Glutamatergic neuron (in vitro differentiated cells): ENCODE data around the gene ATG16L2. TPM values are rescaled to one million over a fixed set of nuclear protein-coding genes. Genes with fewer than 3 reads are reported as not detected.

Experiments used
- DNase-seq: peaks from one replicate; pipeline ENCODE4 v3.0.0; 2022
- H3K27ac Mint-ChIP-seq: one replicate; pipeline ENCODE4 v1.8.0; 2020; ENCODE audit warnings: mild to moderate bottlenecking, mixed read lengths, inconsistent platforms; ENCODE audit not compliant: unreplicated experiment
- H3K27me3 Mint-ChIP-seq: one replicate; pipeline ENCODE4 v1.8.0; 2020; ENCODE audit warnings: mild to moderate bottlenecking, moderate library complexity, mixed read lengths, inconsistent platforms; ENCODE audit not compliant: unreplicated experiment
- H3K36me3 Mint-ChIP-seq: one replicate; pipeline ENCODE4 v1.8.0; 2020; ENCODE audit warnings: mild to moderate bottlenecking, mixed read lengths, inconsistent platforms; ENCODE audit not compliant: unreplicated experiment
- H3K4me1 Mint-ChIP-seq: one replicate; pipeline ENCODE4 v1.8.0; 2020; ENCODE audit warnings: mild to moderate bottlenecking, low read depth, mixed read lengths, inconsistent platforms; ENCODE audit not compliant: unreplicated experiment
- H3K4me3 Mint-ChIP-seq: one replicate; pipeline ENCODE4 v1.8.0; 2020; ENCODE audit warnings: mild to moderate bottlenecking, mixed read lengths, inconsistent platforms; ENCODE audit not compliant: unreplicated experiment
- H3K9me3 Mint-ChIP-seq: one replicate; pipeline ENCODE4 v1.8.0; 2020; ENCODE audit warnings: mild to moderate bottlenecking, moderate library complexity, mixed read lengths, inconsistent platforms; ENCODE audit not compliant: unreplicated experiment
- total RNA-seq: library from RNA; stranded (reverse); fragmentation: NEBNext Ultra II Directional; extraction: Animal tissue kit (Norgen Biotek cat#: 25700); gene quantifications from one replicate; pipeline ENCODE4 v1.2.1, GENCODE V29; 2021; ENCODE audit not compliant: unreplicated experiment
- TF ChIP-seq, protein P1 (sequence below): fragments of 200-600 bp; sonication (generic); IDR thresholded peaks from one replicate; pipeline ENCODE4 v1.5.0; 2021; ENCODE audit not compliant: partially characterized antibody, unreplicated experiment

ATG16L2 gene
- total RNA-seq, 1 donor from 2014 or later: 6.9 TPM

DNA sequence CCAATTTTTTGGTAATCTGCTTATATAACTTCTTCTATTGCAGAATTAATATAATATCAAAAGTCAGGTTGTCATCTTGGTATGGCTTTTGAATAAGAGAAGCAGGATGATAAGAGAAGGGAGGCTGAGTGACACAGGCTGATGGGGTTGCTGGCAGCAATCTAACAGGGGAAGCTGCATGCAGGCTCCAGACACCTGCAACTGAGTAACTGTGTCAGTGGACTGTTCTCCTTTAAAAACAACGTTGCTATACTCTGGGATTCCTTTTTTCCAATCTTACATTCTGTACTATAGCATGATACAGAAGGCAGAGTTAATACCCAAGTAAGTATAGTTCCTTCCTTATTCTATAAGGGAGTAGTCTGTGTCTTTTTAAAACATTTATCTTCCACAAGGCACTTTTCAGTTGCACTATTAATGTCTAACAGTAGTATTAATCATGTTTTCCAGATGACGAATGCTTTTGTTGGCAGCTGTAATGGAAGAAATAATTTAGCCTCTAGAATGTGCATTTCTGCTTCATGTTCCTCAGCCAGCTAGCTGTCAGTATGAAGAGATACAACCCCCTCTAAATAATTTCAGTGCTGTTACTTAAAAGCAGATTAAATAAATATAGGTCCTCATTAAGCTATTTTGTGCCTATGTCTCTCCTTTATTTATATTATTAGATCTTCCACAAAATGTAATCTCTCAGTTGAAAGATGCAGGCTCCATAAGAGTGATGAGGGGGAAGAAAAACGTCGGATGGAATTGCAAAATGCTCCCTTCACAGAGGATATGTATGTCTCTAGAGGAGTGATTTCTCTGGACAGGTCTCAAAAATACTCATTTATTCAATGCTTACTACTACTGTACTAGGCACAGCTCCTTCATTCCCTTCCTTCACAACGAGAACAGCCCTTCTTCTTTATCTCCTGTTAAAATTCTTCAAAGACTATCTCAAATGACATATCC is 50.8 kb downstream of the ATG16L2 start:
- H3K27me3 Mint-ChIP-seq: no peaks in the 10 kb centered on the region
- H3K27ac Mint-ChIP-seq: no peak overlapping the region
- H3K4me1 Mint-ChIP-seq: no peaks in the 10 kb centered on the region
- no peak overlapping the region for H3K4me3 Mint-ChIP-seq
- no peaks in the 10 kb centered on the region for H3K9me3 Mint-ChIP-seq
- DNase-seq: no peak
- peaks cover 7% of the 10 kb centered on the region for H3K36me3 Mint-ChIP-seq
- TF ChIP-seq, protein P1, sequence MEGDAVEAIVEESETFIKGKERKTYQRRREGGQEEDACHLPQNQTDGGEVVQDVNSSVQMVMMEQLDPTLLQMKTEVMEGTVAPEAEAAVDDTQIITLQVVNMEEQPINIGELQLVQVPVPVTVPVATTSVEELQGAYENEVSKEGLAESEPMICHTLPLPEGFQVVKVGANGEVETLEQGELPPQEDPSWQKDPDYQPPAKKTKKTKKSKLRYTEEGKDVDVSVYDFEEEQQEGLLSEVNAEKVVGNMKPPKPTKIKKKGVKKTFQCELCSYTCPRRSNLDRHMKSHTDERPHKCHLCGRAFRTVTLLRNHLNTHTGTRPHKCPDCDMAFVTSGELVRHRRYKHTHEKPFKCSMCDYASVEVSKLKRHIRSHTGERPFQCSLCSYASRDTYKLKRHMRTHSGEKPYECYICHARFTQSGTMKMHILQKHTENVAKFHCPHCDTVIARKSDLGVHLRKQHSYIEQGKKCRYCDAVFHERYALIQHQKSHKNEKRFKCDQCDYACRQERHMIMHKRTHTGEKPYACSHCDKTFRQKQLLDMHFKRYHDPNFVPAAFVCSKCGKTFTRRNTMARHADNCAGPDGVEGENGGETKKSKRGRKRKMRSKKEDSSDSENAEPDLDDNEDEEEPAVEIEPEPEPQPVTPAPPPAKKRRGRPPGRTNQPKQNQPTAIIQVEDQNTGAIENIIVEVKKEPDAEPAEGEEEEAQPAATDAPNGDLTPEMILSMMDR: no peak

DNA sequence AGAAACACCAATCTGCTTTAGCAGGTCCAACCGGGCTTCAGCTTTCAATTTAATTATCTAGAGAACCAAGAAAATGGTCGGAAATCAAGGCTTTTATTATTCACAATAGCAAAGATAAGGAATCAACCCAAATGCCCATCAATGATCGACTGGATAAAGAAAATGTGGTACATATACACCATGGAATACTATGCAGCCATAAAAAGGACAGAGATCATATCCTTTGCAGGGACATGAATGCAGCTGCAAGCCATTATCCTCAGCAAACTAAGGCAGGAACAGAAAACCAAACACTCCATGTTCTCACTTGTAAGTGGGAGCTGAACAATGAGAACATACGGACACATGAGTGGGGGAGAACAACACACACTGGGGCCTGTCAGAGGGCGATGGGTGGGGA is 53.8 kb downstream of the ATG16L2 start:
- Mint-ChIP-seq H3K36me3 (peaks cover 7% of the 10 kb centered on the region), H3K27me3 (no peaks in the 10 kb centered on the region), H3K27ac (no peak overlapping the region), H3K9me3 (no peaks in the 10 kb centered on the region), H3K4me1 (no peaks in the 10 kb centered on the region), H3K4me3 (no peak overlapping the region)
- TF ChIP-seq, protein P1: no peak
- no peak for DNase-seq

- Mint-ChIP-seq H3K4me3 (no peak overlapping the region), H3K9me3 (no peaks in the 10 kb centered on the region), H3K27ac (no peak overlapping the region), H3K4me1 (no peaks in the 10 kb centered on the region), H3K36me3 (peaks cover 7% of the 10 kb centered on the region), H3K27me3 (no peaks in the 10 kb centered on the region)
- DNase-seq: no peak
- TF ChIP-seq, protein P1: no peak
Observed at GRCh38 chr11:72869831-72870230, 55.6 kb downstream of the ATG16L2 start.

DNA sequence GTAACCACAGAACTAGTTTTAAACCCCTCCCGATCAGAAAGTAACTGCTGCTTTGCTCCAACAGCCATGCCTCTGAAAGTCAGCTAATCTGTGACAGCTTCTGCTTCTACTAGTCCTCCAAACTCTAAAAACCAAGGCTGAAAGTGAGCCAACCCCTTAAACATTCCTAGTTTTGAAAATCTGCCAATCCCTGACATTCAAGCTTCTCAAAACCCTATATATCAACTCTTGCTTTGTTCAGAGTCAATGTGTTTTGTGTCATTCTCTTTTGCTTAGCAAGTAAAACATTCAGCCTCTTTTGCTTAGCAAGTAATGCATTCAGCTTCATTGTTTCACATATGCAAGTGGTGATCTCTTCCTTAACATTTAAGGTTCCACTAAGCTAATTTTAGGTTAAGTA is 56.9 kb downstream of the ATG16L2 start:
- Mint-ChIP-seq H3K36me3 (peaks cover 7% of the 10 kb centered on the region), H3K4me1 (no peaks in the 10 kb centered on the region), H3K9me3 (no peaks in the 10 kb centered on the region), H3K4me3 (no peak overlapping the region), H3K27me3 (no peaks in the 10 kb centered on the region), H3K27ac (no peak overlapping the region)
- TF ChIP-seq, protein P1: no peak
- DNase-seq: no peak

GRCh38 chr11:72872012-72872411 is 57.8 kb downstream of the ATG16L2 start:
- no peaks in the 10 kb centered on the region for H3K9me3 Mint-ChIP-seq
- TF ChIP-seq, protein P1: no peak
- H3K27ac Mint-ChIP-seq: no peak overlapping the region
- no peaks in the 10 kb centered on the region for H3K27me3 Mint-ChIP-seq
- no peaks in the 10 kb centered on the region for H3K4me1 Mint-ChIP-seq
- H3K36me3 Mint-ChIP-seq: peaks cover 7% of the 10 kb centered on the region
- DNase-seq: no peak
- no peak overlapping the region for H3K4me3 Mint-ChIP-seq
